PC-3 (cell line): Measurements from ENCODE around the gene CFAP54. TPM values are rescaled to one million over a fixed set of nuclear protein-coding genes. Genes with fewer than 3 reads are reported as not detected.

Experiments
- ATAC-seq: fragments of 200-7000 bp; cut with Tn5 transposase; 2 replicates; pipeline ENCODE4 v1.9.1; 2020; ENCODE audit warnings: mild to moderate bottlenecking, moderate library complexity
- BruUV-seq: library from RNA; stranded (reverse); fragments of 400-500 nt; replicated peaks from 2 replicates; lab custom pipeline; 2021; lab: Mats Ljungman, UMichigan
- CTCF ChIA-PET: fragments of 300-600 bp; sonication (Branson Sonifier 250); formaldehyde crosslinking; loops from one replicate; lab custom pipeline; 2022; ENCODE audit warnings: antibody characterized with exemption; lab: Charles Lee
- POLR2A ChIA-PET: fragments of 300-600 bp; sonication (Branson Sonifier 250); formaldehyde crosslinking; loops from one replicate; lab custom pipeline; 2022; ENCODE audit warnings: antibody characterized with exemption; ENCODE audit not compliant: unreplicated experiment; lab: Charles Lee
- DNase-seq: peaks from one replicate; pipeline ENCODE4 v3.0.0-alpha.2; 2015
- H2AFZ ChIP-seq: fragments of 300-600 bp; sonication (generic); 2 replicates; pipeline ENCODE4 v1.6.0; 2016; ENCODE audit warnings: antibody characterized with exemption, low read length
- H3F3A ChIP-seq: fragments of 300-600 bp; sonication (generic); one replicate; pipeline ENCODE4 v1.6.0; 2017; ENCODE audit warnings: antibody characterized with exemption, low read length, control low read depth, mild to moderate bottlenecking; ENCODE audit not compliant: unreplicated experiment
- H3K27ac ChIP-seq: fragments of 300-600 bp; sonication (generic); 2 replicates; pipeline ENCODE4 v1.5.1; 2016; ENCODE audit warnings: mild to moderate bottlenecking, low read length
- H3K27me3 ChIP-seq: fragments of 300-600 bp; sonication (generic); 2 replicates; pipeline ENCODE4 v1.6.1; 2016; ENCODE audit warnings: low read length, mixed read lengths
- H3K36me3 ChIP-seq: fragments of 300-600 bp; sonication (generic); 2 replicates; pipeline ENCODE4 v1.6.1; 2016; ENCODE audit warnings: low read depth, mixed run types, low read length, mixed read lengths
- H3K4me1 ChIP-seq: fragments of 300-600 bp; sonication (generic); 2 replicates; pipeline ENCODE4 v1.5.1; 2016; ENCODE audit warnings: low read length; ENCODE audit not compliant: insufficient read depth
- H3K4me2 ChIP-seq: fragments of 300-600 bp; sonication (generic); 2 replicates; pipeline ENCODE4 v1.6.0; 2016; ENCODE audit warnings: low read length
- H3K4me3 ChIP-seq: fragments of 300-600 bp; sonication (generic); 2 replicates; pipeline ENCODE4 v1.5.1; 2016; ENCODE audit warnings: mild to moderate bottlenecking, low read length, mixed read lengths
- H3K79me2 ChIP-seq: fragments of 300-600 bp; sonication (generic); 2 replicates; pipeline ENCODE4 v1.6.1; 2017; ENCODE audit warnings: low read length, mixed read lengths
- H3K9ac ChIP-seq: fragments of 300-600 bp; sonication (generic); 2 replicates; pipeline ENCODE4 v1.6.0; 2016; ENCODE audit warnings: mild to moderate bottlenecking, low read length
- H3K9me2 ChIP-seq: fragments of 300-600 bp; sonication (generic); replicated peaks from 2 replicates; pipeline ENCODE4 v1.6.1; 2016; ENCODE audit warnings: mixed run types, low read length, mixed read lengths
- H3K9me3 ChIP-seq: fragments of 300-600 bp; sonication (generic); 2 replicates; pipeline ENCODE4 v1.6.1; 2016; ENCODE audit warnings: low read length, mixed read lengths
- H4K20me1 ChIP-seq: fragments of 300-600 bp; sonication (generic); 2 replicates; pipeline ENCODE4 v1.6.1; 2016; ENCODE audit warnings: low read length, mixed read lengths
- EZH2 ChIP-seq: fragments of 300-600 bp; sonication (generic); IDR thresholded peaks from one replicate; pipeline ENCODE4 v1.6.1; 2017; ENCODE audit warnings: antibody characterized with exemption, mild to moderate bottlenecking, low read length; ENCODE audit not compliant: unreplicated experiment
- EZH2phosphoT487 ChIP-seq: fragments of 300-600 bp; sonication (generic); IDR thresholded peaks from 2 replicates; pipeline ENCODE4 v1.6.1; 2018; ENCODE audit warnings: mild to moderate bottlenecking, antibody characterized with exemption, low read length, borderline replicate concordance
- intact Hi-C: fragments of 100-400 bp; cut with micrococcal nuclease; formaldehyde crosslinking; loops from 2 replicates; pipeline ENCODE4 v1.9.0; 2023
- total RNA-seq: library from RNA; depleted of rRNA; stranded (reverse); fragments of >200 nt; gene quantifications from 2 replicates; pipeline ENCODE4 v1.2.3, GENCODE V29; 2014
- TF ChIP-seq, protein P1 (sequence below): fragments of 300-600 bp; sonication (generic); conservative IDR thresholded peaks from 2 replicates; pipeline ENCODE4 v1.5.1; 2017; ENCODE audit warnings: antibody characterized with exemption, low read depth, mild to moderate bottlenecking, low read length

The CFAP54 gene
- total RNA-seq, 1 experiment from 2014 or later: 0.77 TPM

GRCh38 chr12:96872961-96873360 is 383.6 kb downstream of the CFAP54 start:
- Histone ChIP-seq H3F3A (no peaks in the 10 kb centered on the region), H3K27ac (no peak overlapping the region), H3K27me3 (no peaks in the 10 kb centered on the region), H3K9me2 (no peaks in the 10 kb centered on the region), H4K20me1 (no peaks in the 10 kb centered on the region), H3K4me1 (peaks cover 13% of the 10 kb centered on the region), H3K4me2 (no peak overlapping the region), H3K9ac (no peak overlapping the region), H2AFZ (no peak overlapping the region), H3K9me3 (no peaks in the 10 kb centered on the region), H3K79me2 (no peaks in the 10 kb centered on the region), H3K4me3 (no peak overlapping the region), H3K36me3 (no peaks in the 10 kb centered on the region)
- DNase-seq: no peak
- intact Hi-C loops: no loop called here
- ChIA-PET CTCF (no interaction called here), POLR2A (no interaction called here)
- TF ChIP-seq EZH2phosphoT487: no peak
- TF ChIP-seq, protein P1, sequence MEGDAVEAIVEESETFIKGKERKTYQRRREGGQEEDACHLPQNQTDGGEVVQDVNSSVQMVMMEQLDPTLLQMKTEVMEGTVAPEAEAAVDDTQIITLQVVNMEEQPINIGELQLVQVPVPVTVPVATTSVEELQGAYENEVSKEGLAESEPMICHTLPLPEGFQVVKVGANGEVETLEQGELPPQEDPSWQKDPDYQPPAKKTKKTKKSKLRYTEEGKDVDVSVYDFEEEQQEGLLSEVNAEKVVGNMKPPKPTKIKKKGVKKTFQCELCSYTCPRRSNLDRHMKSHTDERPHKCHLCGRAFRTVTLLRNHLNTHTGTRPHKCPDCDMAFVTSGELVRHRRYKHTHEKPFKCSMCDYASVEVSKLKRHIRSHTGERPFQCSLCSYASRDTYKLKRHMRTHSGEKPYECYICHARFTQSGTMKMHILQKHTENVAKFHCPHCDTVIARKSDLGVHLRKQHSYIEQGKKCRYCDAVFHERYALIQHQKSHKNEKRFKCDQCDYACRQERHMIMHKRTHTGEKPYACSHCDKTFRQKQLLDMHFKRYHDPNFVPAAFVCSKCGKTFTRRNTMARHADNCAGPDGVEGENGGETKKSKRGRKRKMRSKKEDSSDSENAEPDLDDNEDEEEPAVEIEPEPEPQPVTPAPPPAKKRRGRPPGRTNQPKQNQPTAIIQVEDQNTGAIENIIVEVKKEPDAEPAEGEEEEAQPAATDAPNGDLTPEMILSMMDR: no peak
- no peak for TF ChIP-seq EZH2
- BruUV-seq: no TSS peak
- no peak for ATAC-seq

DNA sequence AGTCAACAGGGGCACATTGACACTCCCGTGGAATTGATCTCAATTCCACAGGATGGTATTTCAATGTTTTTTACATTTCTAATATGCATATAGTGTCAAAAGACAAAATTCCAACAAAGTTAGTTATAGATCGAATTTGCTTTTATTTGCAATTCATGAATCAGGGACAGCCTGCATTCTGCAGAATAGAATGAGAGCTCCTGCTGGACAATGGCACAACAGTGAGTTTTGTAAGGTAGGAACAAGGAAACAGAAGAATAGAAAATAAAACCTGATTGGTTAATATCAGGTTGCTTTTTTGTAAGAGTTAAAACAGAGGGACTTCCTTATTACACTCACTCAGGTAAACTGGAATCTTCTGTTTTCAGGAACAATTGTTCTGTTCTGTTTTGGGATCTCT is 384.8 kb downstream of the CFAP54 start:
- no TSS peak for BruUV-seq
- CTCF ChIA-PET: no interaction called here

DNA sequence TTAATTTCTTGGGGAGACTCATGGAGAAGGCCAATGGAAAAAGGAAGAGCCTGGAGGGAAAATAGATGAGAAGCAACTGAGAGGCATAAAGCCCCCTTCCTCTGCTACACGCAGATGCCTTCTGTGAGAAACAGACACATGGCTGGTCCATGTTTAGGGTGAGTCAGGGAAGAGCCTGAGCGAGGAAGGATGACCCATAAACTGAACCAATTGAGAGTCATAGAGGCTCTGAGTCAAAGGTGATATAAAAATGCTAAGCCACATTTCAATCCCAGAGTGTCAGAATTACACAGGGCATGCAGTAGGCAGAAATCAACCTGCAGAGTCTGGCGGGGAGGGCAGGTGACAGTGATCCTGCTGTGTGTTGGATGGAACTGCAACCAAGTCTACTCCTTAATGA is 387.6 kb downstream of the CFAP54 start:
- peak; percentile 77 for DNase-seq
- no TSS peak for BruUV-seq
- intact Hi-C loops: no loop called here
- no peak overlapping the region for H3K4me3 ChIP-seq
- no peaks in the 10 kb centered on the region for H3F3A ChIP-seq
- peak overlapping the region; percentile 64 for H2AFZ ChIP-seq
- H3K4me2 ChIP-seq: no peak overlapping the region; the same call in 1 of the 2 replicates
- no peaks in the 10 kb centered on the region for H3K36me3 ChIP-seq
- H3K9me2 ChIP-seq: no peaks in the 10 kb centered on the region
- ATAC-seq: peak; percentile 78
- TF ChIP-seq EZH2phosphoT487: no peak
- TF ChIP-seq EZH2: no peak
- TF ChIP-seq, protein P1: no peak
- no peaks in the 10 kb centered on the region for H3K9me3 ChIP-seq
- ChIA-PET CTCF (no interaction called here), POLR2A (no interaction called here)
- H4K20me1 ChIP-seq: no peaks in the 10 kb centered on the region
- H3K4me1 ChIP-seq: peaks cover 25% of the 10 kb centered on the region
- H3K9ac ChIP-seq: peak overlapping the region; percentile 9; the same call in 1 of the 2 replicates
- H3K79me2 ChIP-seq: no peaks in the 10 kb centered on the region
- peak overlapping the region; percentile 16; the same call in 1 of the 2 replicates for H3K27ac ChIP-seq
- no peaks in the 10 kb centered on the region for H3K27me3 ChIP-seq

More for the DNA sequence above, 384.8 kb downstream of the CFAP54 start:
- intact Hi-C loops: no loop called here
- ATAC-seq (no peak), DNase-seq (no peak)
- Histone ChIP-seq H3K4me2 (no peak overlapping the region), H3K36me3 (no peaks in the 10 kb centered on the region), H3K27me3 (no peaks in the 10 kb centered on the region), H3K9me3 (no peaks in the 10 kb centered on the region), H3K4me3 (no peak overlapping the region), H2AFZ (no peak overlapping the region), H3K4me1 (peaks cover 22% of the 10 kb centered on the region), H3F3A (no peaks in the 10 kb centered on the region), H3K9me2 (no peaks in the 10 kb centered on the region), H4K20me1 (no peaks in the 10 kb centered on the region), H3K79me2 (no peaks in the 10 kb centered on the region), H3K27ac (no peak overlapping the region), H3K9ac (no peak overlapping the region)
- TF ChIP-seq, protein P1: no peak
- TF ChIP-seq EZH2: no peak
- no peak for TF ChIP-seq EZH2phosphoT487
- POLR2A ChIA-PET: no interaction called here
